SK-N-DZ (cell line): ENCODE data around the gene SLC37A3.
A peak's percentile ranks its signal among the peaks of the same experiment; 100 is the strongest.
"Not testable (repeated sequence)": the region's sequence is repeated elsewhere in the genome, so short reads cannot be mapped to it uniquely, and the experiment has no call there.

Source experiments
- DNase-seq: peaks from one replicate; pipeline ENCODE4 v3.0.0-alpha.2; 2015; ENCODE audit warnings: low spot score

SLC37A3 gene

DNA sequence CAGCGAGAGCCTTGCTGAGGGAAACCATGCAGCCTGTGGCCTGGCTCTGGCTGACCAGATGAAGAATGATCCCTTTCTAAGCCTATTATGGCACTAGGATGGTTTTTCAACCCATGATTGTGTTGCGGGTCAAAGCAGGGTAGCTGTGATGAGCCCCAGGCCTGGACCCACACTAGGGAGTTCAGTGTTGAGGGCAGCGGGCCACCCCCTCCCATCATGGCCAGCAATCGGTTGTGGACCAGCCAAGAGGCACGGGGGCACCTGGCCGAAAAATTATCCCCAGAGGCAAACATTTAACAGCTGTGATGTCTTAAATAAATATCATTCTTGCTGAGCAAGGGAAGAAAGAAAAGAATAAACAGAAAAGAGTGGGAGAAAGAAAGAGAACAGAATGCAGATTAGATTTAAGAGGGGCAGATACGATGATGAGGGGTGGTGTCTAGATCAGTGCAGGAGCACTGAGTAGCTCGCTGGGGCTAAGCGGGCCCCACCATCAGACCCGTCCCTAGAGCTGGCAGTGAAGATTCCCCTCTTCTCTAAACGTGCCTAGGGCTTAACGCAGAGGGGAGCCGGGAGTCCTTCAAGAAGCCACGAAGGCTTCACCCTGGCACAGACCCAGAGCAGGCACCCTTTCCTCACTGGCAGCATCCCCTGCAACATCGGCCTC lies 82.7 kb downstream of the SLC37A3 start:
- no peak for DNase-seq

GRCh38 chr7:140314573-140315480 lies 83.5 kb downstream of the SLC37A3 start:
- DNase-seq: no peak

GRCh38 chr7:140312141-140312846 lies 86.0 kb downstream of the SLC37A3 start:
- no peak for DNase-seq

DNA sequence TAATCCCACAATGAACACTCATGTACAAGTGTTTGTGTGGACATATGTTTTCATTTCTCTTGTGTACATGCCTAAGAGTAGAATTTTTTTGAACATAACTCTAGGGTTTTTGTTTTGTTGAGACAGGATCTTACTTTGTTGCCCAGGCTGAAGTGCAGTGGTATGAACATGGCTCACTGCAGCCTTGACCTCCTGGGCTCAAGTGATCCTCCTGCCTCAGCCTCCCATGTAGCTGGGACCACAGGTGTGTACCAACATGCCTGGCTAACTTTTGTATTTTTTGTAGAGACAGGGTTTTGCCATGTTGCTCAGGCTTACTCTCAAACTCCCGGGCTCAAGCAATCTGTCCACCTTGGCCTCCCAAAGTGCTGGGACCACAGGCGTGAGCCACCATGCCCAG lies 87.2 kb downstream of the SLC37A3 start:
- not testable (repeated sequence) for DNase-seq

DNA sequence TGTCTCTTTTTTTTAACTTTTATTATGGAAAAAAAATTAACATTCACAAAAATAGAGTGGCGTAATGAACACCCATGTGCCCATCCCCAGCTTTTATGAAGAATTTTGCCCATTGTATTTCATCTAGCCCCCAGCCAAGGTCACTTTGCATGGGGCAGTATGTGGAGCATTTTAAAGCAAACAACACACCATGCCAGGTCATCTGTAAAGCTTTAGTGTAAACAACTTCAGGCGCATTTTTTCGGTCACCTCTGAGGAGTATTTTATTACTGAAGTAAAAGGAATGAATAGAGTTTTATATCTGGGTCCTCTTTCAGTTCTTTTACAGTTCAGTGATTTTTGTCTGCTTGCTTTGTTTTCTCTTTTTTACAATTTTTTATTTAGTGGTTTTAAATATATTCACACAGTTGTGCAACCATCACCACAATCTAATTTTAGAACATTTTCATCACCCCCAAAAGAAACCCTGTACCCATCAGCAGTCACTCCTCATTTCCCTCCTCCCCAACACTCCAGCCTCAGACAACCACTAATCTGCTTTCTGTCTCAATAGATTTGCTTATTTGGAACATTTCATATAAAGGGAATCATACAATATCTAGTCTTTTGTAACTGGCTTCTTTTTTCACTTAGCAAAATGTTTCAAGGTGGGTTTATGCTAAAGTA lies 87.9 kb downstream of the SLC37A3 start:
- DNase-seq: no peak

DNA sequence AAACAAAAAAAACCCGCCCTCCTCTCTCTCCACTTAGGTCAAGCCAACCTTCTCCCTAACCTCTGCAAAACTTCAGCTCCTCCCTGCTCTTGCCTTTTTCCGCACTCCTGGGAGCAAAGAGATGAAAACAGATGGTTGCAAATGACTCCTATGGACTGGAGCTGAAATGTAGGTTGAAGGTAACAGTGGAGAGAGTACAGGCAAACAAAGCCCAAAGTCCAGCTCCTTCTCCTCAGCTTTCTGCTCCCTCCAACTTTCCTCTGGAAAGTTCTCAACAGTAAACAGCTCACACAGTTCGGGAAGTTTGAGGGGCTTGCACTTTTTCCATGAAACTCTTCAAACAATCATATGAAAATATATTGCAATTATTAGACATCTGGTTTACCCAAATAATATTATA lies 90.3 kb downstream of the SLC37A3 start:
- DNase-seq: no peak

DNA sequence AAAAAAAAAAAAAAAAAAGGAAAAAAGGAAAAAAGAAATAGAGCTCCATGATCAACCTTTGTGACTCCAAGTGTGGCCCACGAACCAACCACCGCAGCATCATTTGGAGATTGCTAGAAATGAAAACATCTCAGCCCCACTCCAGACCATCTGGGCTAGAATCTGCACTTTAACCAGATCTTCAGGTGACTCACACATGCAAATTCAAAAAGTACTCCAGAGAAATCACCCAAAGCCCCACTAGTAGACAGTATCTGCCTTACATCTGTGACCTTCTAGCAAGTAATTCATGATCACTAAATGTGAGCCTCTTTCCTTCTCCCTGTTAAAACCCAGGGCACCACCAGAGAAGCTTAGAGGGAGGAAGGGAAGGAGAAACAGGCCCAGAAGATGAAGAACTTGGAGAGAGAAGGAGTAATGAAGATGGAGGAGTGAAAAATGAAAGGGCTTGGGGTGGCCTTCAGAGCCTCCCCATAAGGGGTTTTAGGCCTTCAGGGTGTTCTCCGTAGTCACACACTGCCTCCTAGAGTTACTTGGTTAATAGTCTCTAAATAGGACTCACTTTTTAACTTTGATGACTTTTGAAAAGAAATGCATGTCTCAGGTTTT lies 94.0 kb downstream of the SLC37A3 start:
- DNase-seq: no peak

DNA sequence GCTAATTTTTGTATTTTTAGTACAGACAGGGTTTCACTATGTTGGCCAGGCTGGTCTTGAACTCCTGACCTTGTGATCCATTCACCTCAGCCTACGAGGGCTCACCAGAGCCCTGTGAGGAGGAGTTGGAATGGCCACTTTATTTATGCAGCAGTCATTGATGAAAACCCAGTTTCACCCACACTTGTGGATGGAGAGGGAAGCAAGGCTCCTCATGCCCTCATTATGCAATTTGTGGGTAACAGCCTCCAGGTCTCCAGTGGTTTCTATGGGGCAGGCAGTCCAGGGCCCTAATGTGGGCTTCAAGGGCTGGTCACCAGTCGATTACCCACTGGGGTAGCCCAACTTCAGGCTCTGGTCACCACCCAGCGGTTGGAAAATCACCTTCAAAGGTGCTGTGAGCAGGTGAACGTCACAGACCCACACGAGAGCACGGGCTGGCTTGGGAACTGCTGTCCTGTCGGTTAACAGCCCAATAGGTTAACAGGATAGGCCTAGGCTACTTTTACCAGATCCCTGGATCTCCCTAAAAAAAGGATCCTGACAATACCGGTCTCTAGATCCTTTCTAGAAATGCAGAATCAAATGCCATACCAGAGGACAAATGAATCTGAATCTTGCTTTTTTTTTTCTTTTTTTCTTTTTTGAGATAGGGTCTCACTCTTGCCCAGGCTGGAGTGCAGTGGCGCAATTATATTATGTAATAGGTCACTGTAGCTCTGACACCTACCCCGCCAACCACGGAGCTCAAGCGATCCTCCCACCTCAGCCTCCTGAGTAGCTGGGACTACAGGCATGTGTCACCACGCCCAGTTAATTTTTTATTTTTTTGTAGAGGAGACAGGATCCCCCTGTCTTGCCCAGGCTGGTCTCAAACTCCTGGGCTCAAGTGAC lies 97.8 kb downstream of the SLC37A3 start:
- DNase-seq: no peak

DNA sequence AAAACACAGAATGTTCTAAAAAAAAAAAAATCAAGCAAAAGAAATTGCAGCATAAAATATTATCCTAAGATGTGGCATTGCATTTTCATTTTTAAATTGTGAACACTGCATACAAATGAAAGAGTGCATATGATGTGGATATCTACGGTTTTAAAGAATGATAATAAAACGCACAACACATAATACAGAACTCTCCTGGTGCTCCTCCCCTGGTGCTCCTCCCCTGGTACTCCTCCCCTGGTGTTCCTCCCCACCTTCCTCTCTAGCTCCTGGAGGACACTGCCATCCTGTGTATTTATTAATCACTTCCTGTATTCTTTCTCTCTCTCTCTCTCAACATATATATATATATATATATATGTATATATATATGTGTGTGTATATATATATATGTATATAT lies 100.1 kb downstream of the SLC37A3 start:
- no peak for DNase-seq

- DNase-seq: no peak
These were observed 101.1 kb downstream of the SLC37A3 start for GRCh38 chr7:140297192-140297591.

GRCh38 chr7:140295224-140295738 lies 103.0 kb downstream of the SLC37A3 start:
- no peak for DNase-seq

- DNase-seq: peak; percentile 16
These were observed 103.9 kb downstream of the SLC37A3 start for GRCh38 chr7:140294454-140294853.

DNA sequence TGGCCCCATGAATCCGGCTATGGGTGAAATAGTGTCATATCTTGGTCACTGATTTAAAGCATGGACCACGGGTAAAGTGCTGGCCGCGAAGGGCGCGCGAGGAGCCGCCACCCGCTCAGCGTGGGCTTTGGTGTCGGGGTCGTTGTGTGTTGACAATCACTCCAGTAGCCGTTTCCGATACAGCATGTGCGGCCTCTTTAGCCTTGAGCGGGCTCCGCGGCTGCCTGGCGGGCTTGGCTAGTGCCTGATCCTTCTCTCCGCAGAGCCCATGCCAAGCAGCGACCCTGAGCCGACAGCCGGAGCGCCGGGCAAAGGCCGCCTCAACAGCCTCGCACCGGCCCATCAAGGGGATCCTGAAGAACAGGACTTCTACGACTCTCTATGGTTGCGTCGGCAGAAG lies 105.9 kb downstream of the SLC37A3 start:
- no peak for DNase-seq

DNA sequence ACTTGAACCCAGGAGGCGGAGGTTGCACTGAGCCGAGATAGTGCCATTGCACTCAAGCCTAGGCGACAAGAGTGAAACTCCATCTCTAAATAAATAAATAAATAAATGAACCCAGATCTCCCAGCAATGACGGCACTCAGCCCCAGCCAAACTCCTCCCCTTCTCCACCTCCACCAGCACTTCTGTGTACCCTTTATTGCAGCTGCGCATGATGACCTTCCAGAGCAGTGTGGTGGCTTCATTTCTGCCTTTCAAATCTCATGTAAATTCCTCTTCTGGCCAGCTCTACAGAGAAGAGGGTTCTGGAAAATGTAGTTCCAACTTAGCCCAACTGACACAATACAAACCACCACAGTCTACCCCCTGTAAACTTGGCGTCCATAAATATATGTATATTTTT lies 108.5 kb downstream of the SLC37A3 start:
- DNase-seq: no peak

DNA sequence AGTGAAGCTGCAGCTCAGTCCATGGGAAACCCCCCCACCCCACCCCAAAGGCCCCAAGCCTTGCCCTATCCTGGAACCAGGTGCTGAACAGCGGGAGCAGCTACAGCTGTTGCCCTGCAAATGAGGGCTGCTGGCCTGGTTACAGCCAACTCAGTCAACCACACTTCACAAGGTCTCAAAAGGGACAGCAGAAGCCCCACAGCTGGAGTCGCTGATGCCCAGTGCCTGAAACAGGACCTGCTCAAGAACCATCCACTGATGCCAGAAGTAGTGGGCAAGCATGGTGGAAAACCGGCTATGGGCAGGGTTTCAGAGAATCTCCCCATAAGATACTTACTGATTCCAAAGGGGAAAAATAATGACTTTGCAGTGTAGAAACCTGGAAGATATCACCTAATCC lies 110.3 kb downstream of the SLC37A3 start:
- no peak for DNase-seq

DNA sequence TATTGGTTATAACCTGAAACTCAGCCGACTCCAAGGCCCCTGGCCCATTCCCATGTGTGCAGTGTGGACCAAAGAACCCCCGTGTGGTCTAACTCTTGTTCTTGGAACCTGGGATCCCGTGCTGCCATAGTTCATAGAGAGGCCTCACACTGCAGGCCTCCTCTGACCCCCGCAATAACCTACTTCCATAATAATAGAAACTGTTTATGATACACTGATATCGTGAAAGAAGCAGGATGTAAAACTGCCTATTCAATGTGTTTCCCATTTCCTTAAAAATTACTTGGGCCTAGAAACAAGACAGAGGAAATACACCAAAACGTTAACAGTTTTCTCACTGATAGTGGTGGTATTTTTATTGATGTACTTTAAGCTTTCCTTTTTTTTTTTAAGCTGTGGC lies 112.4 kb downstream of the SLC37A3 start:
- DNase-seq: no peak

DNA sequence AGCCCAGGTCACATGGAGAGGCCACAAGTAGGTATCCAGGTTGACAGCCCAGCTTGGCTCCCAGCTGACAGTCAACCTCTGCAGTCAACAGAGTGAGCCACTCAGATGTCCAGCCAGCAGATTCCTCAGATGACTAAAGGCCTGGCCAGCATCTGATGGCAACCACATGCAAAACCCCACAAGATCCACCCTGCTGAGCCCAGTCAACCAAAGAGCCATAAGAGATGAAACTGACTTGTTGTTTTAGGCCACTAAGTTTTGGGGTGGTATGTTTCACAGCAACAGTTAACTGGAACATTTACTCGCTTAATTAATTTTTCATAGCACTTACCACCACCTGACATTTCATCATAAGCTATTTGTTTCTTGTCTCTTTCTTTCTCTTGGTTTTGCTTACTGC lies 114.3 kb downstream of the SLC37A3 start:
- DNase-seq: no peak
